HepG2 (cell line): Measurements from ENCODE around the gene BPGM. TPM values are rescaled to one million over a fixed set of nuclear protein-coding genes. Genes with fewer than 3 reads are reported as not detected.

ENCODE experiments used
- ATAC-seq: fragments of 200-7000 bp; cut with Tn5 transposase; 3 replicates; pipeline ENCODE4 v1.9.1; 2020; ENCODE audit warnings: mild to moderate bottlenecking, moderate library complexity
- BruUV-seq: library from RNA; stranded (reverse); fragments of 400-500 nt; replicated peaks from 2 replicates; lab custom pipeline; 2021; lab: Mats Ljungman, UMichigan
- CTCF ChIA-PET: fragments of 300-600 bp; formaldehyde crosslinking; extraction: SDS; loops from one replicate; lab custom pipeline; 2021; ENCODE audit warnings: low total read pairs, inconsistent platforms, low intra/inter-chr PET ratio; lab: Yijun Ruan, JAX
- POLR2A ChIA-PET: fragments of 350-600 bp; sonication (Branson Sonifier 250); formaldehyde crosslinking; loops from one replicate; lab custom pipeline; 2020; ENCODE audit warnings: antibody characterized with exemption, inconsistent platforms; lab: Yijun Ruan, JAX
- DNase-seq: peaks from one replicate; pipeline ENCODE4 v3.0.0-alpha.2; 2015; ENCODE audit warnings: low spot score
- FAIRE-seq: peaks from 3 replicates; lab custom pipeline; 2011; peaks lifted over from hg19 to GRCh38; lab: Jason Lieb, UNC
- H2AFZ ChIP-seq: one replicate; pipeline ENCODE4 v1.6.1; 2011; ENCODE audit warnings: low read length, inconsistent platforms
- H3K27ac ChIP-seq: fragments of 300-600 bp; 3 replicates; pipeline ENCODE4 v1.8.0; 2011; ENCODE audit warnings: mixed run types, mild to moderate bottlenecking, mixed read lengths, low read length, inconsistent platforms; ENCODE audit not compliant: insufficient read depth; ENCODE audit errors: extremely low read length
- H3K27me3 ChIP-seq, 2 experiments: fragments of 200-600 bp in 1 of 2; 2 replicates in 1 of 2; 3 replicates in 1 of 2; pipeline versions ENCODE4 v1.6.0 to v1.8.0; 2011; ENCODE audit warnings: low read length in 2 of 2, mild to moderate bottlenecking in 2 of 2, moderate library complexity in 2 of 2, inconsistent platforms in 1 of 2; ENCODE audit not compliant: insufficient read depth in 2 of 2, control insufficient read depth in 1 of 2
- H3K36me3 ChIP-seq, 2 experiments: fragments of 200-600 bp in 1 of 2; replicated peaks in 1 of 2; 2 replicates in 1 of 2; 3 replicates in 1 of 2; pipeline versions ENCODE4 v1.5.1 to v1.8.0; 2011; ENCODE audit warnings: low read length in 2 of 2, inconsistent platforms in 1 of 2; ENCODE audit not compliant: insufficient read depth in 2 of 2, control insufficient read depth in 1 of 2
- H3K4me1 ChIP-seq: 2 replicates; pipeline ENCODE4 v1.5.1; 2012; ENCODE audit warnings: low read length, inconsistent platforms; ENCODE audit not compliant: insufficient read depth
- H3K4me2 ChIP-seq: 2 replicates; pipeline ENCODE4 v1.6.0; 2011; ENCODE audit warnings: low read depth, low read length, inconsistent platforms
- H3K4me3 ChIP-seq, 3 experiments: fragments of 200-600 bp in 1 of 3; sonication (generic), shearing (Covaris generic) in 1 of 3; replicated peaks in 1 of 3; 2 replicates each; pipeline ENCODE4 v1.5.1; 2011 to 2016; ENCODE audit warnings: low read length in 3 of 3, inconsistent platforms in 2 of 3, low read depth in 2 of 3, mild to moderate bottlenecking in 2 of 3, control low read depth in 1 of 3, mixed read lengths in 1 of 3; ENCODE audit not compliant: insufficient read depth in 1 of 3
- H3K79me2 ChIP-seq: one replicate; pipeline ENCODE4 v1.6.1; 2011; ENCODE audit warnings: low read length, inconsistent platforms; ENCODE audit not compliant: insufficient read depth
- H3K9ac ChIP-seq: 2 replicates; pipeline ENCODE4 v1.6.0; 2011; ENCODE audit warnings: mild to moderate bottlenecking, low read depth, low read length, inconsistent platforms; ENCODE audit not compliant: insufficient read depth
- H3K9me3 ChIP-seq: 2 replicates; pipeline ENCODE4 v1.5.1; 2012; ENCODE audit warnings: mild to moderate bottlenecking, low read length
- H4K20me1 ChIP-seq: 2 replicates; pipeline ENCODE4 v1.6.0; 2011; ENCODE audit warnings: inconsistent platforms, mild to moderate bottlenecking, low read length, moderate library complexity; ENCODE audit not compliant: insufficient read depth
- CC2D1A ChIP-seq: sonication (generic); formaldehyde crosslinking; IDR thresholded peaks from 2 replicates; pipeline ENCODE4 v1.8.1; 2023; ENCODE audit warnings: mild to moderate bottlenecking, missing genetic modification reagents
- CREM ChIP-seq, 2 experiments: sonication (generic) in 1 of 2; formaldehyde crosslinking in 1 of 2; IDR thresholded peaks; 2 replicates each; pipeline versions ENCODE4 v1.4.0 to v1.6.1; 2016 to 2020; ENCODE audit warnings: antibody characterized with exemption in 1 of 2, mild to moderate bottlenecking in 1 of 2, missing genetic modification reagents in 1 of 2
- DNMT1 ChIP-seq: sonication (generic); formaldehyde crosslinking; IDR thresholded peaks from 2 replicates; pipeline ENCODE4 v1.5.1; 2020; ENCODE audit warnings: mild to moderate bottlenecking, missing genetic modification reagents
- E2F5 ChIP-seq: sonication (generic); formaldehyde crosslinking; conservative IDR thresholded peaks from 2 replicates; pipeline ENCODE4 v1.4.0; 2020; ENCODE audit warnings: missing genetic modification reagents
- NFYC ChIP-seq: IDR thresholded peaks from 2 replicates; pipeline ENCODE4 v1.6.1; 2016; ENCODE audit warnings: missing genetic modification reagents, missing compliant biosample characterization
- NONO ChIP-seq, 2 experiments: fragments of 450-650 bp in 1 of 2; sonication (generic) in 1 of 2; formaldehyde crosslinking in 1 of 2; IDR thresholded peaks in 1 of 2; conservative IDR thresholded peaks in 1 of 2; 2 replicates each; pipeline versions ENCODE4 v1.6.1 to v1.8.0; 2017 to 2022; ENCODE audit warnings: mild to moderate bottlenecking in 1 of 2, missing genetic modification reagents in 1 of 2, moderate library complexity in 1 of 2
- PITX1 ChIP-seq: sonication (generic); formaldehyde crosslinking; IDR thresholded peaks from 2 replicates; pipeline ENCODE4 v1.5.1; 2020; ENCODE audit warnings: mild to moderate bottlenecking, missing genetic modification reagents
- SRF ChIP-seq: IDR thresholded peaks from 2 replicates; pipeline ENCODE4 v1.6.1; 2011; ENCODE audit warnings: mild to moderate bottlenecking, low read depth, low read length, moderate library complexity
- STAT6 ChIP-seq: sonication (generic); formaldehyde crosslinking; IDR thresholded peaks from 2 replicates; pipeline ENCODE4 v1.4.0; 2020; ENCODE audit warnings: missing genetic modification reagents, mild to moderate bottlenecking, borderline replicate concordance
- ZMAT5 ChIP-seq: sonication (generic); formaldehyde crosslinking; IDR thresholded peaks from 2 replicates; pipeline ENCODE4 v1.5.0; 2020; ENCODE audit warnings: mild to moderate bottlenecking, low read depth, missing genetic modification reagents, borderline replicate concordance
- ZNF414 ChIP-seq: sonication (generic); formaldehyde crosslinking; IDR thresholded peaks from 2 replicates; pipeline ENCODE4 v1.5.0; 2020; ENCODE audit warnings: missing genetic modification reagents
- ZNF737 ChIP-seq: sonication (generic); formaldehyde crosslinking; IDR thresholded peaks from 2 replicates; pipeline ENCODE4 v1.5.0; 2020; ENCODE audit warnings: missing genetic modification reagents, mild to moderate bottlenecking, borderline replicate concordance
- ZNF747 ChIP-seq: sonication (generic); formaldehyde crosslinking; IDR thresholded peaks from 2 replicates; pipeline ENCODE4 v1.8.1; 2023; ENCODE audit warnings: missing genetic modification reagents, mild to moderate bottlenecking, borderline replicate concordance
- WGBS: methylation state at CpG from one replicate; pipeline ENCODE4 v1.1.6; 2017; ENCODE audit warnings: low lambda C conversion rate; 5-methylcytosine and 5-hydroxymethylcytosine counted together
- in situ Hi-C: cut with HindIII; loops from 2 replicates; pipeline ENCODE4 v1.10.0; 2017; ENCODE audit warnings: low pct_unique_long_range_greater_than_20kb; ENCODE audit not compliant: extremely low pct_ligation_motif_present
- intact Hi-C: fragments of 100-400 bp; cut with micrococcal nuclease; formaldehyde crosslinking; loops from one replicate; pipeline ENCODE4 v1.10.0; 2022; ENCODE audit not compliant: unreplicated experiment
- polyA plus RNA-seq, 8 experiments: library from polyadenylated mRNA; depleted of rRNA in 3 of 8; stranded (reverse) in 7 of 8; unstranded in 1 of 8; fragments of >200 nt; fragmentation: Illumina TruSeq in 4 of 8; extraction: Trizol in 4 of 8; gene quantifications; 2 replicates each; pipeline versions ENCODE4 v1.2.1 to v1.2.3, GENCODE V29; 2011 to 2016; ENCODE audit warnings: low read depth in 4 of 8, missing spikeins in 1 of 8, mixed read lengths in 1 of 8; ENCODE audit not compliant: insufficient read depth in 1 of 8
- total RNA-seq, 5 experiments: library from RNA; depleted of rRNA; stranded (reverse); fragments of >200 nt; fragmentation: Illumina TruSeq; extraction: Trizol; gene quantifications; 2 replicates each; pipeline ENCODE4 v1.2.3, GENCODE V29; 2016; ENCODE audit warnings: low read depth in 1 of 5

BPGM gene
- total and polyA plus RNA-seq, 2 of the 13 experiments (the other 11 are each of a cell fraction or from before 2014, with no cell fraction given): 4.0 to 7.5 TPM

- POLR2A ChIA-PET: no interaction called here
- Histone ChIP-seq H3K4me3 (no peak overlapping the region), H3K36me3 (no peaks in the 10 kb centered on the region), H3K4me2 (no peak overlapping the region), H3K4me1 (no peaks in the 10 kb centered on the region), H3K9ac (no peak overlapping the region), H3K9me3 (no peaks in the 10 kb centered on the region), H3K27me3 (no peaks in the 10 kb centered on the region), H3K27ac (no peak overlapping the region), H3K79me2 (no peaks in the 10 kb centered on the region), H2AFZ (no peak overlapping the region), H4K20me1 (no peaks in the 10 kb centered on the region)
- intact Hi-C loops (no loop called here), in situ Hi-C loops (no loop called here)
- no peak for FAIRE-seq
- TF ChIP-seq SRF: no peak
- TF ChIP-seq ZNF414 (CRISPR knock-in tag): no peak
- no peak for ATAC-seq
- CTCF ChIA-PET: no interaction called here
- no peak for DNase-seq
- BruUV-seq: no TSS peak
These were observed 27.8 kb downstream of the BPGM start for GRCh38 chr7:134674424-134674823.

GRCh38 chr7:134676743-134677142, 30.1 kb downstream of the BPGM start:
- Histone ChIP-seq H3K27me3 (no peaks in the 10 kb centered on the region), H3K9me3 (no peaks in the 10 kb centered on the region), H3K79me2 (no peaks in the 10 kb centered on the region), H2AFZ (no peak overlapping the region), H3K4me2 (no peak overlapping the region), H3K9ac (no peak overlapping the region), H3K36me3 (no peaks in the 10 kb centered on the region), H3K4me3 (no peak overlapping the region), H3K4me1 (no peaks in the 10 kb centered on the region), H3K27ac (no peak overlapping the region), H4K20me1 (no peaks in the 10 kb centered on the region)
- in situ Hi-C loops (no loop called here), intact Hi-C loops (no loop called here)
- WGBS: 100% methylated on average over 1 of the region's 1 CpG
- DNase-seq (no peak), ATAC-seq (no peak), FAIRE-seq (no peak)
- CTCF ChIA-PET: no interaction called here
- BruUV-seq: no TSS peak
- POLR2A ChIA-PET: no interaction called here
- TF ChIP-seq CC2D1A: no peak
- TF ChIP-seq NONO (IDR thresholded peaks at IDR 0.05): no peak
- no peak for TF ChIP-seq NONO (CRISPR knock-in tag; conservative IDR thresholded peaks at IDR 0.05)
- TF ChIP-seq E2F5 (CRISPR knock-in tag): no peak
- TF ChIP-seq ZNF737 (CRISPR knock-in tag): no peak
- TF ChIP-seq ZMAT5 (CRISPR knock-in tag): no peak
- TF ChIP-seq STAT6 (CRISPR knock-in tag): no peak
- TF ChIP-seq ZNF747 (CRISPR knock-in tag): no peak
- TF ChIP-seq PITX1 (CRISPR knock-in tag): no peak
- TF ChIP-seq CREM (IDR thresholded peaks at IDR 0.05): no peak
- TF ChIP-seq CREM (CRISPR knock-in tag; IDR thresholded peaks at IDR 0.05): no peak
- TF ChIP-seq NFYC (CRISPR knock-in tag): no peak
- no peak for TF ChIP-seq DNMT1 (CRISPR knock-in tag)
